K562 (cell line): Measurements from ENCODE around the gene IL11. TPM values are rescaled to one million over a fixed set of nuclear protein-coding genes. Genes with fewer than 3 reads are reported as not detected.

Source experiments
- ADNP ChIP-seq: fragments of 200-800 bp; sonication (Bioruptor generic); IDR thresholded peaks from 2 replicates; pipeline ENCODE4 v1.6.1; 2016; ENCODE audit warnings: missing genetic modification characterization, missing compliant biosample characterization
- CBFB ChIP-seq: sonication (generic); formaldehyde crosslinking; IDR thresholded peaks from 2 replicates; pipeline ENCODE4 v1.4.0; 2020; ENCODE audit warnings: mild to moderate bottlenecking, missing genetic modification reagents
- CXXC5 ChIP-seq: fragments of 250-450 bp; sonication (Bioruptor Pico); IDR thresholded peaks from 2 replicates; pipeline ENCODE4 v1.8.0; 2022; ENCODE audit warnings: inconsistent platforms, mild to moderate bottlenecking, moderate library complexity
- DNMT1 ChIP-seq: fragments of 450-650 bp; IDR thresholded peaks from 2 replicates; pipeline ENCODE4 v1.6.1; 2016; ENCODE audit warnings: antibody characterized with exemption, mild to moderate bottlenecking
- GATA2 ChIP-seq: sonication (generic); formaldehyde crosslinking; IDR thresholded peaks from 2 replicates; pipeline ENCODE4 v1.4.0; 2020; ENCODE audit warnings: mild to moderate bottlenecking, missing genetic modification reagents
- ILF3 ChIP-seq: fragments of 450-650 bp; IDR thresholded peaks from 2 replicates; pipeline ENCODE4 v1.6.1; 2018; ENCODE audit warnings: antibody characterized with exemption, mild to moderate bottlenecking, moderate library complexity, borderline replicate concordance
- JUND ChIP-seq, 2 experiments: IDR thresholded peaks; 2 replicates in 1 of 2; 3 replicates in 1 of 2; pipeline ENCODE4 v1.6.1; 2011; ENCODE audit warnings: borderline replicate concordance in 2 of 2, low read depth in 2 of 2, low read length in 2 of 2, improper control_type of control experiment in 1 of 2, missing biosample characterization in 1 of 2, missing genetic modification characterization in 1 of 2, missing genetic modification reagents in 1 of 2
- KLF6 ChIP-seq: fragments of 250-450 bp; sonication (Bioruptor Pico); IDR thresholded peaks from 2 replicates; pipeline ENCODE4 v1.4.0; 2020; ENCODE audit warnings: mild to moderate bottlenecking, moderate library complexity, borderline replicate concordance
- MAFK ChIP-seq: IDR thresholded peaks from 2 replicates; pipeline ENCODE4 v1.6.1; 2011; ENCODE audit warnings: low read length, improper control_type of control experiment
- MAZ ChIP-seq, 2 experiments: fragments of 450-650 bp in 1 of 2; sonication (generic) in 1 of 2; formaldehyde crosslinking; IDR thresholded peaks in 1 of 2; conservative IDR thresholded peaks in 1 of 2; 2 replicates each; pipeline versions ENCODE4 v1.4.0 to v1.5.0; 2020; ENCODE audit warnings: mild to moderate bottlenecking in 1 of 2, missing genetic modification reagents in 1 of 2
- MIER1 ChIP-seq: fragments of 450-650 bp; IDR thresholded peaks from 2 replicates; pipeline ENCODE4 v1.6.1; 2016; ENCODE audit warnings: antibody characterized with exemption, mild to moderate bottlenecking, low read depth
- POLR2B ChIP-seq: fragments of 450-650 bp; IDR thresholded peaks from 2 replicates; pipeline ENCODE4 v1.6.1; 2018; ENCODE audit warnings: low read depth; ENCODE audit not compliant: partially characterized antibody
- POLR3G ChIP-seq: IDR thresholded peaks from 2 replicates; pipeline ENCODE4 v1.6.1; 2011; ENCODE audit not compliant: insufficient read length, insufficient replicate concordance; ENCODE audit errors: extremely low read depth
- RB1 ChIP-seq: fragments of 450-650 bp; IDR thresholded peaks from 2 replicates; pipeline ENCODE4 v1.6.1; 2017; ENCODE audit warnings: low read depth, mild to moderate bottlenecking
- ZNF197 ChIP-seq: fragments of 200-800 bp; sonication (Bioruptor generic); IDR thresholded peaks from 2 replicates; pipeline ENCODE4 v1.6.1; 2016; ENCODE audit warnings: low read depth, missing genetic modification characterization, missing compliant biosample characterization
- ZNF212 ChIP-seq: fragments of 450-650 bp; formaldehyde crosslinking; IDR thresholded peaks from 2 replicates; pipeline ENCODE4 v1.4.0; 2020; ENCODE audit warnings: mild to moderate bottlenecking
- polyA plus RNA-seq, 8 experiments: library from polyadenylated mRNA; depleted of rRNA in 4 of 8; stranded (reverse) in 5 of 8; unstranded in 3 of 8; fragments of >200 nt; fragmentation: Nextera tagmentation in 2 of 8; fragmentation: Illumina TruSeq in 1 of 8; extraction: Ambion mirVana in 2 of 8; extraction: Trizol in 1 of 8; gene quantifications; 2 replicates each; pipeline versions ENCODE4 v1.2.1 to v1.2.3, GENCODE V29; 2011 to 2014; ENCODE audit warnings: inconsistent platforms in 1 of 8, missing spikeins in 1 of 8
- total RNA-seq, 7 experiments: library from RNA; depleted of rRNA in 6 of 7; stranded (reverse); fragments of >200 nt in 6 of 7; fragmentation: Illumina TruSeq in 2 of 7; extraction: Trizol in 2 of 7; gene quantifications; 2 replicates each; pipeline versions ENCODE4 v1.2.1 to v1.2.3, GENCODE V29; 2011 to 2021; ENCODE audit warnings: low replicate concordance in 1 of 7
- TF ChIP-seq, protein P1 (sequence below), 2 experiments: IDR thresholded peaks; 2 replicates each; pipeline ENCODE4 v1.6.1; 2012; ENCODE audit warnings: improper control_type of control experiment in 2 of 2, low read depth in 2 of 2, low read length in 2 of 2, borderline replicate concordance in 1 of 2
- TF ChIP-seq, protein P2 (sequence below): fragments of 450-650 bp; formaldehyde crosslinking; IDR thresholded peaks from 2 replicates; pipeline ENCODE4 v1.4.0; 2020; ENCODE audit warnings: mild to moderate bottlenecking, moderate library complexity
- TF ChIP-seq, protein P3 (sequence below): fragments of 450-650 bp; IDR thresholded peaks from 2 replicates; pipeline ENCODE4 v1.6.1; 2017; ENCODE audit warnings: antibody characterized with exemption, mild to moderate bottlenecking

Gene IL11
- total and polyA plus RNA-seq, 9 of the 15 experiments (the other 6 are each of a cell fraction or from before 2014, with no cell fraction given): 0.04 to 0.42 (median 0.06) TPM; not detected in 6

DNA sequence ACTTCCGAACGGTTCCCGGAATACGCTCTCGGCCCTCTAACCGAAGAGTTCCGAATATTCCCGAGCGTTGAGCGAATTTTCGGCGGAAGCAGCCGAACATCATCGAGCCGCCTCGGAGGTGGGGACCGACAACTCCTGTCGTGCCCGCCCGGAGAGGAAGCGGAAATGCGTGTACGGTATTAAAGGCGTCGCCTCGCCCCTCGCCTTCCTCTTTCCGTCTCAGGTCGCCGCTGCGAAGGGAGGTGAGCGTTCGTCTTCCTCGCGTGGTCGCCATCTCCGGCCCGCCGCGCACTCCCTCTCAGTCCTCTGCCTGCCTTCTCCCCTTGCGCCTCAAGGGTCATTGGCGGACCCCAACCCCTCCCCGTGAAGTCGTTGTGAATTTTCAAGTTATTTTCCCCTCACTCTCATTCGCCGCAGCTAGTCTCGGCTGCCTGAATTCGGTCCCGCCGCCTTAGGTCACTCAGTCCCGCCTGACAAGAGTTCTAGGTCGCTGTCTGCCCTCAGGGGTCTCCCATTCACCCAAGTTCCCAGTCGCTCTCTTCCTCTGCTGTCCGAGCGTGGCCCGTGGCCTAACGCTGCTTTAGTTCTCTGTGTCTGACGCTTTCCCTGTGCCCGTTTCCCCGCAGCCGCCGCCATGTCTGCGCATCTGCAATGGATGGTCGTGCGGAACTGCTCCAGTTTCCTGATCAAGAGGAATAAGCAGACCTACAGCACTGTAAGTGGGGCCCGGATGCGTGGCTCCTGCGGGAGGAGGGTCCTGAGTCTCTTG is 15.6 kb upstream of the IL11 start, which contains the start of gene RPL28 (continued):
- TF ChIP-seq JUND (IDR thresholded peaks at IDR 0.05; ENCODE audit: borderline replicate concordance, low read depth, low read length): peak; percentile 26; the same call in 1 of the 2 replicates
- TF ChIP-seq JUND (tag; IDR thresholded peaks at IDR 0.05; ENCODE audit: borderline replicate concordance, low read depth, low read length): no peak; the same call in 2 of the 3 replicates
- TF ChIP-seq, protein P1, sequence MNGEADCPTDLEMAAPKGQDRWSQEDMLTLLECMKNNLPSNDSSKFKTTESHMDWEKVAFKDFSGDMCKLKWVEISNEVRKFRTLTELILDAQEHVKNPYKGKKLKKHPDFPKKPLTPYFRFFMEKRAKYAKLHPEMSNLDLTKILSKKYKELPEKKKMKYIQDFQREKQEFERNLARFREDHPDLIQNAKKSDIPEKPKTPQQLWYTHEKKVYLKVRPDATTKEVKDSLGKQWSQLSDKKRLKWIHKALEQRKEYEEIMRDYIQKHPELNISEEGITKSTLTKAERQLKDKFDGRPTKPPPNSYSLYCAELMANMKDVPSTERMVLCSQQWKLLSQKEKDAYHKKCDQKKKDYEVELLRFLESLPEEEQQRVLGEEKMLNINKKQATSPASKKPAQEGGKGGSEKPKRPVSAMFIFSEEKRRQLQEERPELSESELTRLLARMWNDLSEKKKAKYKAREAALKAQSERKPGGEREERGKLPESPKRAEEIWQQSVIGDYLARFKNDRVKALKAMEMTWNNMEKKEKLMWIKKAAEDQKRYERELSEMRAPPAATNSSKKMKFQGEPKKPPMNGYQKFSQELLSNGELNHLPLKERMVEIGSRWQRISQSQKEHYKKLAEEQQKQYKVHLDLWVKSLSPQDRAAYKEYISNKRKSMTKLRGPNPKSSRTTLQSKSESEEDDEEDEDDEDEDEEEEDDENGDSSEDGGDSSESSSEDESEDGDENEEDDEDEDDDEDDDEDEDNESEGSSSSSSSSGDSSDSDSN (IDR thresholded peaks at IDR 0.05; ENCODE audit: borderline replicate concordance in 1 of 2, low read depth in 2 of 2, low read length in 2 of 2): 0 out of 4 replicates have a peak, but pooled peaks of 1 of the 2 experiments have one; percentile 44
- no peak for TF ChIP-seq DNMT1
- 0 out of 2 replicates have a peak, but pooled peaks have one; percentile 68 for TF ChIP-seq ZNF212 (CRISPR knock-in tag)
- no peak for TF ChIP-seq GATA2 (CRISPR knock-in tag)
- TF ChIP-seq POLR3G: no peak
- TF ChIP-seq POLR2B: peak; percentile 99
- peak; percentile 68 for TF ChIP-seq RB1
- TF ChIP-seq ADNP (tag): no peak
- TF ChIP-seq ZNF197: no peak
- no peak; the same call in 1 of the 2 replicates for TF ChIP-seq ILF3
- TF ChIP-seq, protein P2, sequence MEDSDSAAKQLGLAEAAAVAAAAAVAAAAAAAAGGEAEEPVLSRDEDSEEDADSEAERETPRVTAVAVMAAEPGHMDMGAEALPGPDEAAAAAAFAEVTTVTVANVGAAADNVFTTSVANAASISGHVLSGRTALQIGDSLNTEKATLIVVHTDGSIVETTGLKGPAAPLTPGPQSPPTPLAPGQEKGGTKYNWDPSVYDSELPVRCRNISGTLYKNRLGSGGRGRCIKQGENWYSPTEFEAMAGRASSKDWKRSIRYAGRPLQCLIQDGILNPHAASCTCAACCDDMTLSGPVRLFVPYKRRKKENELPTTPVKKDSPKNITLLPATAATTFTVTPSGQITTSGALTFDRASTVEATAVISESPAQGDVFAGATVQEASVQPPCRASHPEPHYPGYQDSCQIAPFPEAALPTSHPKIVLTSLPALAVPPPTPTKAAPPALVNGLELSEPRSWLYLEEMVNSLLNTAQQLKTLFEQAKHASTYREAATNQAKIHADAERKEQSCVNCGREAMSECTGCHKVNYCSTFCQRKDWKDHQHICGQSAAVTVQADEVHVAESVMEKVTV (CRISPR knock-in tag): peak; percentile 99
- no peak for TF ChIP-seq CBFB (CRISPR knock-in tag)
- TF ChIP-seq, protein P3, sequence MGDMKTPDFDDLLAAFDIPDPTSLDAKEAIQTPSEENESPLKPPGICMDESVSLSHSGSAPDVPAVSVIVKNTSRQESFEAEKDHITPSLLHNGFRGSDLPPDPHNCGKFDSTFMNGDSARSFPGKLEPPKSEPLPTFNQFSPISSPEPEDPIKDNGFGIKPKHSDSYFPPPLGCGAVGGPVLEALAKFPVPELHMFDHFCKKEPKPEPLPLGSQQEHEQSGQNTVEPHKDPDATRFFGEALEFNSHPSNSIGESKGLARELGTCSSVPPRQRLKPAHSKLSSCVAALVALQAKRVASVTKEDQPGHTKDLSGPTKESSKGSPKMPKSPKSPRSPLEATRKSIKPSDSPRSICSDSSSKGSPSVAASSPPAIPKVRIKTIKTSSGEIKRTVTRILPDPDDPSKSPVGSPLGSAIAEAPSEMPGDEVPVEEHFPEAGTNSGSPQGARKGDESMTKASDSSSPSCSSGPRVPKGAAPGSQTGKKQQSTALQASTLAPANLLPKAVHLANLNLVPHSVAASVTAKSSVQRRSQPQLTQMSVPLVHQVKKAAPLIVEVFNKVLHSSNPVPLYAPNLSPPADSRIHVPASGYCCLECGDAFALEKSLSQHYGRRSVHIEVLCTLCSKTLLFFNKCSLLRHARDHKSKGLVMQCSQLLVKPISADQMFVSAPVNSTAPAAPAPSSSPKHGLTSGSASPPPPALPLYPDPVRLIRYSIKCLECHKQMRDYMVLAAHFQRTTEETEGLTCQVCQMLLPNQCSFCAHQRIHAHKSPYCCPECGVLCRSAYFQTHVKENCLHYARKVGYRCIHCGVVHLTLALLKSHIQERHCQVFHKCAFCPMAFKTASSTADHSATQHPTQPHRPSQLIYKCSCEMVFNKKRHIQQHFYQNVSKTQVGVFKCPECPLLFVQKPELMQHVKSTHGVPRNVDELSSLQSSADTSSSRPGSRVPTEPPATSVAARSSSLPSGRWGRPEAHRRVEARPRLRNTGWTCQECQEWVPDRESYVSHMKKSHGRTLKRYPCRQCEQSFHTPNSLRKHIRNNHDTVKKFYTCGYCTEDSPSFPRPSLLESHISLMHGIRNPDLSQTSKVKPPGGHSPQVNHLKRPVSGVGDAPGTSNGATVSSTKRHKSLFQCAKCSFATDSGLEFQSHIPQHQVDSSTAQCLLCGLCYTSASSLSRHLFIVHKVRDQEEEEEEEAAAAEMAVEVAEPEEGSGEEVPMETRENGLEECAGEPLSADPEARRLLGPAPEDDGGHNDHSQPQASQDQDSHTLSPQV: no peak
- TF ChIP-seq MAZ (CRISPR knock-in tag; conservative IDR thresholded peaks at IDR 0.05 in 1 of 2, IDR thresholded peaks at IDR 0.05 in 1 of 2): peak; percentile 44 to 70
- TF ChIP-seq CXXC5 (CRISPR knock-in tag): peak; percentile 89
- TF ChIP-seq KLF6 (CRISPR knock-in tag): no peak
- TF ChIP-seq MIER1: no peak
- TF ChIP-seq MAFK: no peak
